Measurements from ENCODE around the gene ATP1B4.

The ATP1B4 gene

GRCh38 chrX:120377179-120377578 lies 15.3 kb downstream of the ATP1B4 start:
- no peak for DNase-seq (ENCODE audit: low spot score)

GRCh38 chrX:120377715-120378114 lies 15.8 kb downstream of the ATP1B4 start:
- no peak for DNase-seq (ENCODE audit: low spot score)

- DNase-seq (ENCODE audit: low spot score): no peak
Measured at GRCh38 chrX:120378570-120378969, 16.7 kb downstream of the ATP1B4 start.

GRCh38 chrX:120379937-120380681 lies 18.2 kb downstream of the ATP1B4 start:
- DNase-seq (ENCODE audit: low spot score): no peak

- no peak for DNase-seq (ENCODE audit: low spot score)
Measured at GRCh38 chrX:120380699-120381098, 18.8 kb downstream of the ATP1B4 start.

GRCh38 chrX:120401301-120401700 lies 39.4 kb downstream of the ATP1B4 start:
- no peak for DNase-seq (ENCODE audit: low spot score)

GRCh38 chrX:120402369-120402768 lies 40.5 kb downstream of the ATP1B4 start:
- DNase-seq (ENCODE audit: low spot score): no peak

GRCh38 chrX:120406638-120407037 lies 44.7 kb downstream of the ATP1B4 start:
- DNase-seq (ENCODE audit: low spot score): no peak

GRCh38 chrX:120408168-120408567 lies 46.3 kb downstream of the ATP1B4 start:
- DNase-seq (ENCODE audit: low spot score): no peak

GRCh38 chrX:120419463-120419862 lies 57.6 kb downstream of the ATP1B4 start:
- no peak for DNase-seq (ENCODE audit: low spot score)

- DNase-seq (ENCODE audit: low spot score): no peak
Measured at GRCh38 chrX:120426599-120426998, 64.7 kb downstream of the ATP1B4 start.

GRCh38 chrX:120428309-120428708 lies 66.4 kb downstream of the ATP1B4 start:
- DNase-seq (ENCODE audit: low spot score): no peak

GRCh38 chrX:120429776-120430540 lies 68.1 kb downstream of the ATP1B4 start:
- no peak for DNase-seq (ENCODE audit: low spot score)

All from AG08395 (cell line).